ENCODE results near the gene MRPS27.
A peak's percentile ranks its signal among the peaks of the same experiment; 100 is the strongest.

MRPS27 gene

DNA sequence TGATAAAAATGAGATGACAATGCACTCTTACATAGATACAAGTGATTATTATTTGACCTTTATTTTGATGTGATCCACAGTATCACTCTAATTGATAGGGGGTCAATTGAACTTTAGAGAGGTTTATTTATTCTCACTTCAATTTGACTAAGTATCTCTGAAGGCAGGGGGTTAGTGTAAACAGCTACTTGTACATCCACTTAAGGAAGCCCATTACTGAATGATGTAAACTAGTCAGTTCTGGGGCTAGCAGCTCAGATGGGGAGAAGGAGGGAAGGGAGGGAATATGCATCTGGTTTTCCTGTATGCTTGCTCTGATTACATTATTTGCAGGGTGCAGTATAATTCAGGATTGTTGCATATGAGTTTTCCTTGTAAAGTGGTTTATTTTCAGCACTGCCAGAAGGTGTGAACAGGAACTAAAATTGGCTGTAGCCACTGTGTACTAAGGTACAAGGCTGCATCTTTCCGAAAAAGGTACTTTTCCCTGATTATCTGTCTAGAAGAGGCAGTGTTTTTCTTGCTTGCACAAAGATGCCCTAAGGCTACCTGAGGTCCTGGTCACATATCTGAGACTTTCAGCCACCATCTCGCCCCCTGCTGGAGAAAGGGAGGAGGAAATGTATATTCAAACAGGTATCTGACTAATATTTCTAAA, 51.2 kb downstream of the MRPS27 start:
- Histone ChIP-seq H3K27me3 (ENCODE audit: control insufficient read depth, insufficient read depth, low read length) (no peaks in the 10 kb centered on the region), H3K79me2 (peaks cover 10% of the 10 kb centered on the region), H3K36me3 (ENCODE audit: control insufficient read depth, insufficient read depth, low read length) (no peaks in the 10 kb centered on the region), H3K9ac (no peak overlapping the region), H3K4me2 (ENCODE audit: low read length) (no peak overlapping the region), H3K4me1 (peaks cover 7% of the 10 kb centered on the region), H3K9me3 (ENCODE audit: control insufficient read depth, low read length) (no peaks in the 10 kb centered on the region), H2AFZ (no peak overlapping the region), H3K27ac (no peak overlapping the region), H3K4me3 (ENCODE audit: low read depth, low read length) (no peak overlapping the region)
- peak; percentile 61 for TF ChIP-seq CTCF (IDR thresholded peaks at IDR 0.05)

- Histone ChIP-seq H3K4me2 (ENCODE audit: low read length) (no peak overlapping the region), H3K36me3 (ENCODE audit: control insufficient read depth, insufficient read depth, low read length) (no peaks in the 10 kb centered on the region), H3K9me3 (ENCODE audit: control insufficient read depth, low read length) (no peaks in the 10 kb centered on the region), H3K27ac (no peak overlapping the region), H3K79me2 (peaks cover 10% of the 10 kb centered on the region), H2AFZ (no peak overlapping the region), H3K4me1 (peaks cover 7% of the 10 kb centered on the region), H3K9ac (no peak overlapping the region), H3K27me3 (ENCODE audit: control insufficient read depth, insufficient read depth, low read length) (no peaks in the 10 kb centered on the region), H3K4me3 (ENCODE audit: low read depth, low read length) (no peak overlapping the region)
- TF ChIP-seq CTCF (IDR thresholded peaks at IDR 0.05): no peak
Observed at GRCh38 chr5:72268260-72268659, 51.8 kb downstream of the MRPS27 start.

GRCh38 chr5:72267685-72268084, 52.4 kb downstream of the MRPS27 start:
- H3K4me3 ChIP-seq (ENCODE audit: low read depth, low read length): no peak overlapping the region
- no peak overlapping the region for H3K9ac ChIP-seq
- H3K27ac ChIP-seq: no peak overlapping the region
- no peak overlapping the region for H2AFZ ChIP-seq
- H3K27me3 ChIP-seq (ENCODE audit: control insufficient read depth, insufficient read depth, low read length): no peaks in the 10 kb centered on the region
- H3K9me3 ChIP-seq (ENCODE audit: control insufficient read depth, low read length): no peaks in the 10 kb centered on the region
- H3K79me2 ChIP-seq: peaks cover 10% of the 10 kb centered on the region
- H3K4me2 ChIP-seq (ENCODE audit: low read length): no peak overlapping the region
- no peaks in the 10 kb centered on the region for H3K36me3 ChIP-seq (ENCODE audit: control insufficient read depth, insufficient read depth, low read length)
- peaks cover 7% of the 10 kb centered on the region for H3K4me1 ChIP-seq
- TF ChIP-seq CTCF (IDR thresholded peaks at IDR 0.05): no peak

DNA sequence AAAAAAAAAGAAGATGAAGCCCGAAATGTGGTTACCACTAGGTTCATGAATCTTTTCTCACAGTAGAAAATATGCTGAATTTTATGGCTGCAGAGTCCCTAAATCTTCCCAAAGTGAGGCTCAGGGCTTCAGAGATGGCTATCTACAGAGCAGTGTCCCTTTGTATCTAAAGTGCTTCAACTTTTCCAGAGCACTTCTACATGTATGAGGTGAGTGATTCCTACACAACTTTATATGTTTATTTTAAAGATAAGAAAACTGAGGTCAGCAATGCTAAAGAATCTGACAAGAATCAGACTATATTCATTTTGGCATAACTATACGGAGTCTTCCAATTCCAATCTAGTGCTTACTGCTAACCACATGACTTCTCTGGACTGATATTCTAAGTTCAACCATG, 53.2 kb downstream of the MRPS27 start:
- Histone ChIP-seq H3K36me3 (ENCODE audit: control insufficient read depth, insufficient read depth, low read length) (no peaks in the 10 kb centered on the region), H3K9ac (no peak overlapping the region), H3K27me3 (ENCODE audit: control insufficient read depth, insufficient read depth, low read length) (no peaks in the 10 kb centered on the region), H3K9me3 (ENCODE audit: control insufficient read depth, low read length) (no peaks in the 10 kb centered on the region), H3K4me3 (ENCODE audit: low read depth, low read length) (no peak overlapping the region), H2AFZ (no peak overlapping the region), H3K4me1 (peaks cover 7% of the 10 kb centered on the region), H3K27ac (no peak overlapping the region), H3K79me2 (peaks cover 6% of the 10 kb centered on the region), H3K4me2 (ENCODE audit: low read length) (no peak overlapping the region)
- TF ChIP-seq CTCF (IDR thresholded peaks at IDR 0.05): no peak
